Ascending aorta (tissue), 2 donors: Measurements from ENCODE around the gene FBXL4. TPM values are rescaled to one million over a fixed set of nuclear protein-coding genes. Genes with fewer than 3 reads are reported as not detected.
A peak's percentile ranks its signal among the peaks of the same experiment; 100 is the strongest.

Source experiments
- DNase-seq, 2 donors: peaks; one replicate each; pipeline ENCODE4 v3.0.0-alpha.2; 2019; ENCODE audit warnings: low spot score in 2 of 2
- H3K27ac ChIP-seq, 2 donors: fragments of 200-600 bp; sonication (generic); one replicate each; pipeline ENCODE4 v1.5.1; 2016 to 2017; ENCODE audit warnings: mild to moderate bottlenecking in 1 of 2
- H3K27me3 ChIP-seq: fragments of 200-600 bp; sonication (generic); one replicate; pipeline ENCODE4 v1.5.1; 2017
- H3K36me3 ChIP-seq, 2 donors: fragments of 200-600 bp; sonication (generic); one replicate each; pipeline ENCODE4 v1.5.1; 2016
- H3K4me1 ChIP-seq, 2 donors: fragments of 200-600 bp; sonication (generic); one replicate each; pipeline ENCODE4 v1.5.1; 2016 to 2017; ENCODE audit warnings: mild to moderate bottlenecking in 1 of 2
- H3K4me3 ChIP-seq, 2 donors: fragments of 200-600 bp; sonication (generic); one replicate each; pipeline ENCODE4 v1.5.1; 2016 to 2017; ENCODE audit warnings: mild to moderate bottlenecking in 1 of 2
- H3K9me3 ChIP-seq, 2 donors: fragments of 200-600 bp; sonication (generic); one replicate each; pipeline ENCODE4 v1.5.1; 2016
- intact Hi-C: fragments of 100-400 bp; cut with DNase I; formaldehyde crosslinking; loops from one replicate; pipeline ENCODE4 v1.15.1; 2023
- total RNA-seq: library from RNA; depleted of rRNA; stranded (reverse); fragments of >200 nt; gene quantifications from one replicate; pipeline ENCODE4 v1.1.0, GENCODE V29; 2016
- TF ChIP-seq, protein P1 (sequence below), 3 experiments: fragments of 200-600 bp in 2 of 3; fragments of 450-650 bp in 1 of 3; sonication (generic) in 2 of 3; IDR thresholded peaks; one replicate each; pipeline ENCODE4 v1.5.1; 2016 to 2019; ENCODE audit warnings: antibody characterized with exemption in 3 of 3, mild to moderate bottlenecking in 1 of 3, moderate library complexity in 1 of 3

Gene FBXL4
- total RNA-seq, 1 donor from 2014 or later, result 9.4 TPM

- Histone ChIP-seq H3K4me1 (no peaks in the 10 kb centered on the region), H3K27ac (no peak overlapping the region), H3K4me3 (no peak overlapping the region), H3K9me3 (no peaks in the 10 kb centered on the region), H3K27me3 (no peaks in the 10 kb centered on the region), H3K36me3 (peaks cover 8 to 24% of the 10 kb centered on the region in 2 donors)
- TF ChIP-seq, protein P1, sequence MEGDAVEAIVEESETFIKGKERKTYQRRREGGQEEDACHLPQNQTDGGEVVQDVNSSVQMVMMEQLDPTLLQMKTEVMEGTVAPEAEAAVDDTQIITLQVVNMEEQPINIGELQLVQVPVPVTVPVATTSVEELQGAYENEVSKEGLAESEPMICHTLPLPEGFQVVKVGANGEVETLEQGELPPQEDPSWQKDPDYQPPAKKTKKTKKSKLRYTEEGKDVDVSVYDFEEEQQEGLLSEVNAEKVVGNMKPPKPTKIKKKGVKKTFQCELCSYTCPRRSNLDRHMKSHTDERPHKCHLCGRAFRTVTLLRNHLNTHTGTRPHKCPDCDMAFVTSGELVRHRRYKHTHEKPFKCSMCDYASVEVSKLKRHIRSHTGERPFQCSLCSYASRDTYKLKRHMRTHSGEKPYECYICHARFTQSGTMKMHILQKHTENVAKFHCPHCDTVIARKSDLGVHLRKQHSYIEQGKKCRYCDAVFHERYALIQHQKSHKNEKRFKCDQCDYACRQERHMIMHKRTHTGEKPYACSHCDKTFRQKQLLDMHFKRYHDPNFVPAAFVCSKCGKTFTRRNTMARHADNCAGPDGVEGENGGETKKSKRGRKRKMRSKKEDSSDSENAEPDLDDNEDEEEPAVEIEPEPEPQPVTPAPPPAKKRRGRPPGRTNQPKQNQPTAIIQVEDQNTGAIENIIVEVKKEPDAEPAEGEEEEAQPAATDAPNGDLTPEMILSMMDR (IDR thresholded peaks at IDR 0.05), result no peak
- DNase-seq, result no peak
- intact Hi-C loops, result no loop called here
Measured at GRCh38 chr6:98880486-98880885, 67.3 kb downstream of the FBXL4 start.

DNA sequence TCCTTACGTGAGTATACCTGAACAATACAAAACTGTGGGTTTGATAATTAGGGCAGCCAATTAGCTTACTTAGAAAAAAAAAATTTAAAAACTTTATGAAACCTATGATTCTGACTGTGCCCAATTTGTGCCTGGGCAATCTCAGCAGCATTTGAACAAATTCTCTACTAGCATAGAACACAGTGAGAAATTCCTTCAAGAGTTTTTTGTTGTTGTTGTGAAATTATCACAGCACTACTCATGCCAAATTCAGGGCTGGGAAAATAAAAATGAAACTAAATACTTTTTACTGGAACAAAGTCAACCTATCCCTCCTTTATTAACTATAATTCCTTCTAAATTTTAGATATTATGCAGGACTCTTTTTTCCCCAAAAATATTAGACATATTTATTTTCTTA lies 70.5 kb downstream of the FBXL4 start:
- TF ChIP-seq, protein P1 (IDR thresholded peaks at IDR 0.05), result no peak
- Histone ChIP-seq H3K36me3 (peaks cover 2 to 19% of the 10 kb centered on the region in 2 donors), H3K9me3 (no peaks in the 10 kb centered on the region), H3K27me3 (no peaks in the 10 kb centered on the region), H3K27ac (no peak overlapping the region), H3K4me1 (no peaks in the 10 kb centered on the region), H3K4me3 (no peak overlapping the region)
- intact Hi-C loops, result no loop called here
- DNase-seq, result no peak

DNA sequence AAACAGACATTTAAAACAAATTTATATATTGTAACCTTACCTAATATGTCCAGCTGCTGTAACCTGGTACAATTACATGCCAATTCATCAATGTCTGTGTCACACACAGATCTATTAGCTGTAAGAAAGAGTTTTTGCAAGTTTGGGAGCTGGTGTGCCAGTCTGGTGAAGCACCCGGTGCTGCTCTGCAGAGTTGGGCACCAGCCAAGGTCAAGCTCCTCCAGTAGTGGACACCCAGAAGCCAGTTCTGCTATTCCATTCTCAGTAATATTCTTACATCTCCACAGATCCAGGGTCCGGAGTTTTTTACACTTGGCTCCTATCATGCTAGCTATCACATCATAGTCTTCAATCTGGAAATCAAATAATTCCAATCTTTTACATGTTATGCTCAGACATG lies 72.4 kb downstream of the FBXL4 start:
- Histone ChIP-seq H3K27me3 (no peaks in the 10 kb centered on the region), H3K4me3 (no peak overlapping the region), H3K9me3 (peaks cover 0 to 7% of the 10 kb centered on the region in 2 donors), H3K36me3 (peaks cover 0 to 19% of the 10 kb centered on the region in 2 donors), H3K4me1 (no peaks in the 10 kb centered on the region), H3K27ac (no peak overlapping the region)
- intact Hi-C loops, result no loop called here
- no peak for DNase-seq
- TF ChIP-seq, protein P1 (IDR thresholded peaks at IDR 0.05), result no peak

- TF ChIP-seq, protein P1 (IDR thresholded peaks at IDR 0.05), result no peak
- no peak overlapping the region for H3K4me3 ChIP-seq
- DNase-seq, result no peak
- H3K9me3 ChIP-seq, result peaks cover 0 to 7% of the 10 kb centered on the region in 2 donors
- peaks cover 0 to 11% of the 10 kb centered on the region in 2 donors for H3K36me3 ChIP-seq
- no peaks in the 10 kb centered on the region for H3K4me1 ChIP-seq
- no peak overlapping the region for H3K27ac ChIP-seq
- intact Hi-C loops, result no loop called here
- H3K27me3 ChIP-seq, result no peaks in the 10 kb centered on the region
Measured at GRCh38 chr6:98871821-98872220, 75.9 kb downstream of the FBXL4 start.

DNA sequence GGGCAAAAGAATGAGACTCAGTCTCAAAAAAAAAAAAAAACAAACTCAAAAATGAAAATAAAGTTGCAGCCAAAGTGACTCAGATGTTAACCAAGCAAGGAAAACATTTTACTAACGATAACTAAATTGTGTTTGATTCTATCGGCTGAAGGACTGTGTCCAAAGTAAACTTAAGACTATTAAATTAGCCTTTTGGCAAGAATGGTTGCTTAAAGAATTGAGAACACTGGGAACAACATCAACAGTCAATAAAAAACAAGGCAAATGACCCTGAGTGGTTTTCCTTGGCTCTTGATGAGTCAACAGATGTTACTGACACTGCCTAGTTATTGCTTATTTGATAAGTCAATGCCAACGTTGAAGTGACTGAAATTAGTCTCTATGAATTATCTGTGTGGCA lies 76.7 kb downstream of the FBXL4 start:
- peak overlapping the region in 1 of 2 donors; percentile 6 for H3K27ac ChIP-seq
- H3K27me3 ChIP-seq, result no peaks in the 10 kb centered on the region
- H3K36me3 ChIP-seq, result peaks cover 3 to 4% of the 10 kb centered on the region in 2 donors
- no peak overlapping the region for H3K4me3 ChIP-seq
- DNase-seq, result no peak
- no peaks in the 10 kb centered on the region for H3K4me1 ChIP-seq
- TF ChIP-seq, protein P1 (IDR thresholded peaks at IDR 0.05), result no peak
- H3K9me3 ChIP-seq, result peaks cover 0 to 7% of the 10 kb centered on the region in 2 donors
- intact Hi-C loops, result no loop called here

DNA sequence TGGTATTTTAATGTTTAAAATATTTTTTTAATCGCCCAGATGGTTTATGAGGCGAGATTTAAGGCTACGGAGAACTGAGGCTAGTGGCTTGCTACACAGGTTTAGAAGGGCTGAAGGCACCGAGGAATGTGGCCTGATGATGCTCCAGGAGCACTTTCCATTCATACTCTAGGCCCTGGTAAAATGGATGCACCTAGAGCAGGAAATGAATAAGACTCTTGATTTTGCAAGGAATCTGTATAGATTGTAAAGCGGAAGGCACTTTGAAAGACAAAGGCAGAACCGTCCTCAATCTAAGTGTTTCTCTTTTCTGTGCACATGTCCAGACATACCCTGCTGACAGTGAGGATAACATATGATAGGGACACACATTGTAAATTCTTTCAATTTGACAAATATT lies 83.2 kb downstream of the FBXL4 start:
- no peak for DNase-seq
- Histone ChIP-seq H3K27ac (no peak overlapping the region), H3K27me3 (no peaks in the 10 kb centered on the region), H3K9me3 (no peaks in the 10 kb centered on the region), H3K36me3 (peaks cover 0 to 7% of the 10 kb centered on the region in 2 donors), H3K4me3 (no peak overlapping the region), H3K4me1 (no peaks in the 10 kb centered on the region)
- intact Hi-C loops, result no loop called here
- TF ChIP-seq, protein P1 (IDR thresholded peaks at IDR 0.05), result no peak
